NCI-H1417 treated with DMSO at 0.1 percent for 48 hours (cell line): ENCODE measurements around the gene RAC3.

Experiments used
- DNase-seq: peaks from one replicate; lab custom pipeline; 2025; lab: John Stamatoyannopoulos, UW

The RAC3 gene

GRCh38 chr17:82031303-82031884, at the start of gene RAC3:
TSS of gene RAC3 (plus strand) at chr17:82031678. CDS start at chr17:82031762, 84 bp downstream.
- DNase-seq = no peak

GRCh38 chr17:81983011-81983638, 48.4 kb upstream of the RAC3 start:
- no peak for DNase-seq

DNA sequence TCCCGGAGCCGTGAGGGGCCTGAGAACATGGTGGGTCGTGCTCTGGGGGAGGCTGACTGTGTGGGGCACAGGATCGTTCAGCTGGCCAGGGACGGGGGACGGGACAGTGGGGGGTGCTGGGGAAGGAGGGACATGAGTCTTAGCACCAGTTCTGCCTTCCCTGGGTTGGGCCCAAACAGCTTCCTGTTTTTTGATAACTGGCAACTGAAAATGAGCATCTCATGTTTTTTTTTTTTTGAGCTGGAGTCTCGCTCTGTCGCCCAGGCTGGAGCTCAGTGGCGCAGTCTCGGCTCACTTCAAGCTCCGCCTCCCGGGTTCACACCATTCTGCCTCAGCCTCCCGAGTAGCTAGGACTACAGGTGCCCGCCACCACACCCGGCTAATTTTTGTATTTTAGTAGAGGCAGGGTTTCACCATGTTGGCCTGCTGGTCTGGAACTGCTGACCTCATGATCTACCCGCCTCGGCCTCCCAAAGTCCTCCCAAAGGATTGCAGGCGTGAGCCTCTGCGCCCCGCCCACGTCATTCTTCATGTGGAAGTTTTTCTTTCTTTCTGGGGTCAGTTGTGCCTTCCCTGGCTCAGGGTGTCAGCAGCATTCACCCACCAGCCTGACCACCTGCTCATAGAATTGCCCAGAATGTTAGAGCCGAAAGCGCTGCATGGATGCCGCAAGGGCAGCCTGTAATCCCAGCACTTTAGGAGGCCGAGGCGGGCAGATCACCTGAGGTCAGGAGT, 47.7 kb upstream of the RAC3 start:
- no peak for DNase-seq

- no peak for DNase-seq
Observed at GRCh38 chr17:81984773-81985410, 46.6 kb upstream of the RAC3 start.

DNA sequence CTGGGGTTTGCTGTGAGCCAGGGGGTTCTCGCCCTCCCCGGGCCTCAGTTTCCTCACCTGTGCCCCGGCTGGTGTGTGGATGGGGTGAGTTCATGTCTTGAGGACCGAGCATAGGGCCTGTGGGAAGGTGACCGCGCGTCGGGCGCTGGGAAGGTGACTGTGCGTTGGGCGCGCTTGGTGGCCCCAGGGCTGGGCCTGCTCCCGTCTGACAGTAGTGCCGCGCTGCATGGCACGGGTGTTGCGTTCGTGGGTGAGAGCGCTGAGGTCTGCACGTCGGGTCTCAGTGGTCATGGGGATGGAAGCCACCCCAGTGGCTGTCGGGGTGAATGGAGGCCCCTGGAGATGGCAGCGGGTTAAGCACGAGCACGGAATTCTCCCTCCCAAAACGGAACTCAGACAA, 44.9 kb upstream of the RAC3 start:
- DNase-seq = no peak

- no peak for DNase-seq
Observed at GRCh38 chr17:81987161-81987770, 44.2 kb upstream of the RAC3 start.

- no peak for DNase-seq
Observed at GRCh38 chr17:81990836-81991683, 40.4 kb upstream of the RAC3 start.

DNA sequence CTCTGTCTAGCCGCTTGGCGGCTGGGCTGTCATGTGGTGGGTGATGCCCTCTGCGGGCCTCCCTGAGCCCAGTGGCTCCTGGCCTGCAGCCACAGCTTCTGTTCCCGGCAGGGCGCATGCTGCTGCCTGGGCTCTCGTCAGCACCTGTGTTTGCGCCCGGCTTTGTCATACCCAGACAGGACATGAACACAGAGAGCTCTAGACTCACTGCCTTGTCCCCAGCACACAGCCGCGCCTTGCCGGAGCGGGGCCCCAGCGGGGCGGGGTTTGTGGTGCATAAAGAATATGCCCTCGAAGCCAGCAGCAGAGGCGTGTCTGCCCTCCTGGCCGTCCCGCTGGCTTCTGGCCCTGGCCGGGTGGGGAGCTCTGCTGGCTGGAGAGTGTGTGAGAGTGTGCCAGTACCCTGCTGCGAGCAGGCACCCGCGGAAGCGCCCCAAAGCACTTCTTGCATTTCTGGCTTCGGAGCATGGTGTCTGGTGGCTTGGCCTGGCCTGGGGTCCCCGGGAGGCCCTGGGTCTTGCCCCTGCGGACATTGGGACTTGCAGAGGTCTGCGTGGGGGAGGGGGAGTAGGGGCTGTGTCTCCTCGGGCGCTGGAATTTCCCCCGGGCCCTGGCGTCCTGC, 39.7 kb upstream of the RAC3 start:
- no peak for DNase-seq

DNA sequence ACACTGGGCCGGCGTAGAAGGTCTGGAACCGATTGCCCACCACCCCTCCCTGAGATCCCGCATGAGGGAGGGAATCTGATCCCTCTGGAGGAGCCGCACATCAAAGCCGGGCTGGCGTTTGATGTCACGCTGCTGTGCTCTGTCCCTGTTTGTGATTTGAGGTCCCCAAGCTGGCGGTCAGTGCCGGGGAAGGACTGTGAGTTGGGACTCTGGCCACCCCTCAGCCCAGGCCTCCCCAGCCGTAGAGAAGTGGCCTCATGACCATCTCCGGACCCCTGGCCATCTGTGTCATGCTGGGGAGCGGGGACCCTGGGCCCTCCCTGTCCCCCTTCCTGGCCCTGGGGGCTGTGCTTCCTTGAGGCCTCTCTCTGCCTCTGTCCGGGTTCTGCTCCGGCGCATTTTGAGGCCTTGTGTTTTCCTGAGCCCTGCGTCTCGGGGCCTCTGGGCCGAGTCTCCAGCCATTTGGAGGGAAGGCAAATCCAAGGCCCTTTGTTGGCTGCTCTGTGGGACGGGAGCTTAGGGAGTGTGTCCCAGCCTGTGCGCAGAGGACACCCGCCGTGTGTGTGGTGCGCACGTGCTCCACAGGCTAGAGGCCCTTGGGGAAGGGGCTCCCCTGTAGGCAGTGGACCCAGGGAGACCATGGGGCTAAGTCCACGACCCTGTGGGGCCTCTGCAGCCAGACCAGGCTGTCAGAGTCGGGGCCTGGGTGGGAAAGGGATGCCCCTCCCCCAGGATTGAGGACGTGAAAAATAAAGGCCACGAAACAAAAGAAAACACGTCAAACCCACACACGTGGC, 39.0 kb upstream of the RAC3 start:
- no peak for DNase-seq

DNA sequence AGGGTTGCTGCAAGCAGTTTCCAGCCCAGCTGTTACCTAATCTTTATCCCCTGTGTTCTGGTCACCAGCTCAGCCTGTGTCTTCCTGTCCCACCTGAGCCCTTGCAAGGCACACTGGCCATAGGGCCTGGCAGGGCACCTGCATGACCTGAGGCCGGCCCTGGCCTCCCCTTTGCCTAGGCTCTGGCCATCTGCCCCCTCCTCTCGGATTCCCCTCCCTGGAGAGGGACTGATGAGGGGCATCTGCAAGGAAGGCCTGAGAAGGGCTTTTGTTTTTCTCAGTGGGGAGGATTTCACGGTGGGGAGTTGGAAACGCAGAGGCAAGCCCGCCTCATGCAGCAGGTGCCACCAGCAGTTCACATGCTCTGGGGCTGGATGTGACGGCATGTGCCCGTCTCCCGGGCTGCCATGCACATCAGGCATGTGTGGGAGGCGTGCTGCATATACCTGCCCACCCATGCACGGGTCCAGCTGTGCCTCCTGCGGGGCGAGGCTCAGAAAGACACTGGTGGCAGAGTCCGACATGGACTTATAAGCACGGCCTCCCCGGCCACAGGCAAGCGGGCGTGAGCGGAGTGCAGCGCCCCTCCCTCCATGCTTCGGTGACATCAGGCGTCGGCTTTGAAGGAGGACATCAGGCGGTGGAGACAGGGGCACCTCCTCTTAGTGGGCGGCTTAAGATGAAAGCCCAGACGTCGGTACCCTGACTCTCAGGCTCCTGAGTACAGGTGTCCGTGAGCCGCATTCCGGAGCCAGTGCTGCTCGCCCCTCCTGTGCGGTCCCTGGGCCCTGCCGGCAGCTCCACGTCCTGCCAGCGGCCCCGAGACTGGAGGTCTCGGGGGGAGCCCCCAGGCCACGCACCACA, 37.5 kb upstream of the RAC3 start:
- no peak for DNase-seq

DNA sequence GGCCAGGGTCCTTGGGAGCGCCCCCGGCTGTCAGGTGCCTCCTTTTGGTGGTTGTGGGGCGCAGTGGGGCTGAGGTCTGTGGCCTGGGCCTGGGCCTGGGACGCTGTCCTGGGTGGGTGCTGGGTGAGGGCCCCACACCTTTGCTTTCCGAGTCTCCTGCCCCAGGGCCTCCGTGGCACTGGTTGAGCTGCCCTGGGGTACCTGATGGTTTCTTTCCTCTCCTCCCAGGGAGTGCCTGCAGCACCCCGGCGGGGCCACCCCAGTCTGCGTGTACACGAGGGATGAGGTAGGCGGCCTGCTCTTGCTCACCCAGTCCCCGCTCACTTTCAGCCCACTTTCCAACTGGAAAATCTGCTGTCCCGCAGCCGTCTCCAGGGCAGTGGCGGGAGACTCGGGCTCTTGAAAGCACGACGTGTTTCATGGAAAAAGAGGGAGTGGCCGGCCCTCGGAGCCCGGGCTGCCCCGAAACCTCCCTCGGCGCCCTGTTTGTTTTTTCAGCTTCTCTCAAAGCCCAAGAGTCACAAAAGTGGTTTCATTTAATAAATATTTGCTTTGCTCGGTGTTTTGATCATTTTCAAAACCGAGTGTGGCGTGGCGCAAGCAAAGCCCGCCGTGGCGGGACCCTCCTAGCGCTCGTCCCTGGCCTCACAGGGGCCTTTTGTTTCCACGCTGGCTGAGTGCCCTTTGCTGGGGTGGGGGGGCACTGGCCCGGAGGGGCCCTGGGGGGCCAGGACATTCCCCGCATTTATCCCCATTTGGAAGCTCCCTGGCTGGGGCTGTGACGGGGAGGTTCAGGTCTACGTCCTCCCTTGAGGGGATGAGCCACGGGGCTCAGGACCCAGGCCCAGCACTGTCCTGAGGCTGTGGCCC, 36.6 kb upstream of the RAC3 start:
- no peak for DNase-seq

GRCh38 chr17:81995463-81996231, 35.8 kb upstream of the RAC3 start:
- DNase-seq = no peak

DNA sequence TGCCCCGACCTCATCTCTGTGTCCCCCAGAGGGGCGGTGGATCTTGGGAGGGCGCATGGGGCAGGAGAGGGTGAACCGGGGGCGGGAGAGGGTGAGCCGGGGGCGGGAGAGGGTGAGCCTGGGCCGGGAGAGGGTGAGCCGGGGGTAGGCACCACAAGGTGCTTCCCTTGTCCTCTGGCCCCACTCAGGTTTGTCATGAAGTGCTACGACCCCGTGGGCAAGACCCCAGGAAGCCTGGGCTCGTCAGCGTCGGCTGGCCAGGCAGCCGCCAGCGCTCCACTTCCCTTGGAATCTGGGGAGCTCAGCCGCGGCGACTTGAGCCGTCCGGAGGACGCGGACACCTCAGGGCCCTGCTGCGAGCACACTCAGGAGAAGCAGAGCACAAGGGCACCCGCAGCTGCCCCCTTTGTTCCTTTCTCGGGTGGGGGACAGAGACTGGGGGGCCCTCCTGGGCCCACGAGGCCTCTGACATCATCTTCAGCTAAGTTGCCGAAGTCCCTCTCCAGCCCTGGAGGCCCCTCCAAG, 35.2 kb upstream of the RAC3 start:
- DNase-seq = no peak

GRCh38 chr17:81996757-81997441, 34.6 kb upstream of the RAC3 start:
- DNase-seq = no peak

- no peak for DNase-seq
Observed at GRCh38 chr17:81998212-81998611, 33.3 kb upstream of the RAC3 start.

GRCh38 chr17:81998691-81999438, 32.6 kb upstream of the RAC3 start:
- DNase-seq = no peak
